ENCODE data around the gene AIFM3. TPM values are rescaled to one million over a fixed set of nuclear protein-coding genes. Genes with fewer than 3 reads are reported as not detected.

Gene AIFM3
- total and polyA plus RNA-seq, 11 donors, result 0.25 to 3.0 (median 0.49) TPM; not detected in 2

DNA sequence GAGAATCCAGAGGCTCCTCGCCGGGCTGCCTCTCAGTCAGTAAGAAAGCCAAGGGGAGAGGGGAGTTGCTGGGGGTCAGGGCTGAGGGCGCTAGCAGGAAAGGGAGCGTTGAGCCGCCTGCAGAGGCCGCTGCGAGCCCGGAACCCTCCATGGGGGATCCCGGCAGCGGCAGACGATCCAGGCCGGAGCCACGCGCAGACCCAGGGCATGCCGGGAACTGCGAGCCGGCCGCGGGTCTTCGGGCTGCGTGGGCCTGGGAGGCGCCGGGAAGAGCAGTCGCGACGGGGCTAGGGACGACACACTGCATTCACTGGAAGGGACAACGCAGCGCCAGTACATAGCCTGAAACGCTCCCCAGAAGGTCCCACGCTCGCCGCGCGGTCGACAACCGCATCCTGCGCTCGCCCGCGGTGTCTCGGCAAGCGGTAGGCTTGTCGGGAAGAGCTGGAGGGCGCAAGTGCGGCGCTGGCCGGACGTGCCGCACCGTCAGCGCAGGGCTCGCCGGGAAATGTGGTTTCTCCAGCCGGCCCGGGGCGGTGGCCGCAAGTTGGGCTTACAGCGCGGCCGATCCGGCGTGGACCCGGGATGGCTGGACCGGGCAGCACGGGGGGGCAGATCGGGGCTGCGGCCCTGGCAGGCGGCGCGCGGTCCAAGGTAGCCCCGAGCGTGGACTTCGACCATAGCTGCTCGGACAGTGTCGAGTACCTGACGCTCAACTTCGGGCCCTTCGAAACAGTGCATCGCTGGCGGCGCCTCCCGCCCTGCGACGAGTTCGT lies 14.9 kb downstream of the AIFM3 start, which contains the start of gene LZTR1:
Gene LZTR1, plus strand, starts transcription at position 511 of the 776 bp plus-strand sequence. Its CDS starts 75 bp downstream, at position 586.
- WGBS, 4 donors, result 0 to 1% (median 1%) methylated on average over 19 to 87 of the region's 87 CpGs
- peak; percentile 87 to 96 (median 95) for ATAC-seq
- peaks cover 7 to 39% (median 25%) of the 10 kb centered on the region in 12 donors for H3K4me1 ChIP-seq
- H3K27ac ChIP-seq, result peak within 1 kb of the TSS; percentile 22 to 96 (median 94)
- peaks cover 0 to 3% (median 0%) of the 10 kb centered on the region in 9 donors for H3K27me3 ChIP-seq
- peaks cover 0 to 13% (median 2%) of the 10 kb centered on the region in 12 donors for H3K9me3 ChIP-seq
- intact Hi-C loops (cut with DNase I), result loop anchor here in 3 of 10 donors (1.0 to 10.0 kb wide), 8 partner anchors 19 to 127 kb away; partner anchors contain the start of genes CRKL (in 1 of the 3), PI4KA (in 1 of the 3) and SNAP29 (in 1 of the 3)
- DNase-seq, result peak; percentile 86 to 91 (median 88)
- TF ChIP-seq, protein P1, sequence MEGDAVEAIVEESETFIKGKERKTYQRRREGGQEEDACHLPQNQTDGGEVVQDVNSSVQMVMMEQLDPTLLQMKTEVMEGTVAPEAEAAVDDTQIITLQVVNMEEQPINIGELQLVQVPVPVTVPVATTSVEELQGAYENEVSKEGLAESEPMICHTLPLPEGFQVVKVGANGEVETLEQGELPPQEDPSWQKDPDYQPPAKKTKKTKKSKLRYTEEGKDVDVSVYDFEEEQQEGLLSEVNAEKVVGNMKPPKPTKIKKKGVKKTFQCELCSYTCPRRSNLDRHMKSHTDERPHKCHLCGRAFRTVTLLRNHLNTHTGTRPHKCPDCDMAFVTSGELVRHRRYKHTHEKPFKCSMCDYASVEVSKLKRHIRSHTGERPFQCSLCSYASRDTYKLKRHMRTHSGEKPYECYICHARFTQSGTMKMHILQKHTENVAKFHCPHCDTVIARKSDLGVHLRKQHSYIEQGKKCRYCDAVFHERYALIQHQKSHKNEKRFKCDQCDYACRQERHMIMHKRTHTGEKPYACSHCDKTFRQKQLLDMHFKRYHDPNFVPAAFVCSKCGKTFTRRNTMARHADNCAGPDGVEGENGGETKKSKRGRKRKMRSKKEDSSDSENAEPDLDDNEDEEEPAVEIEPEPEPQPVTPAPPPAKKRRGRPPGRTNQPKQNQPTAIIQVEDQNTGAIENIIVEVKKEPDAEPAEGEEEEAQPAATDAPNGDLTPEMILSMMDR (IDR thresholded peaks at IDR 0.05), result peak; percentile 38 to 83 (median 60)
- TF ChIP-seq POLR2A (IDR thresholded peaks at IDR 0.05), result peak in 1 of 2 donors; percentile 90
- H3K4me3 ChIP-seq, result peak within 1 kb of the TSS; percentile 65 to 99 (median 88)
- peaks cover 0 to 30% (median 16%) of the 10 kb centered on the region in 9 donors for H3K36me3 ChIP-seq

DNA sequence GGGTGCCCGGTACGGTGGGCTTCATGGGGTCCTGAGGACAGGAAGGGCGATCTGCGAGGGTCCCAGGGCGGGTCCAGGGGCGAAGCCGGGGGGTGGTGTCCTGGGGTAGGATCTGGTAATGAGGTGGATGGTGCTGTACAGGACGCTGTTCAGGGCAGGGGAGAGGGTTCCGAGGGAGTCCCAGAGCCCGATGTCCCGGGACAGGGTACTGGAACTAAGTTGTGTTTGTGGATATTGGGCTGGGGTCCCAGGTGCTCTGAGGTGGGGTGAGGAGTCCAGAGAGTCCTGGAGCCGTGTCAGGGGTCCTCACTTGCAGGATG lies 15.5 kb downstream of the AIFM3 start:
- H3K27me3 ChIP-seq, result peaks cover 0 to 3% (median 0%) of the 10 kb centered on the region in 9 donors
- intact Hi-C loops (cut with DNase I), result loop anchor here in 3 of 10 donors (1.0 to 10.0 kb wide), 7 partner anchors 35 to 128 kb away; partner anchors contain the start of genes CRKL (in 1 of the 3), PI4KA (in 1 of the 3) and SNAP29 (in 1 of the 3)
- peak overlapping the region in 11 of 12 donors; percentile 90 to 96 (median 94) for H3K27ac ChIP-seq
- DNase-seq, result no peak
- 0 to 2% (median 1%) methylated on average over 9 to 12 of the region's 12 CpGs for WGBS, 4 donors
- peaks cover 0 to 36% (median 22%) of the 10 kb centered on the region in 9 donors for H3K36me3 ChIP-seq
- peaks cover 7 to 39% (median 25%) of the 10 kb centered on the region in 12 donors for H3K4me1 ChIP-seq
- peaks cover 0 to 13% (median 2%) of the 10 kb centered on the region in 12 donors for H3K9me3 ChIP-seq
- TF ChIP-seq, protein P1 (IDR thresholded peaks at IDR 0.05), result no peak
- no peak for TF ChIP-seq POLR2A (IDR thresholded peaks at IDR 0.05)
- ATAC-seq, result peak in 2 of 4 donors; percentile 11 to 16
- peak overlapping the region; percentile 65 to 99 (median 88) for H3K4me3 ChIP-seq

DNA sequence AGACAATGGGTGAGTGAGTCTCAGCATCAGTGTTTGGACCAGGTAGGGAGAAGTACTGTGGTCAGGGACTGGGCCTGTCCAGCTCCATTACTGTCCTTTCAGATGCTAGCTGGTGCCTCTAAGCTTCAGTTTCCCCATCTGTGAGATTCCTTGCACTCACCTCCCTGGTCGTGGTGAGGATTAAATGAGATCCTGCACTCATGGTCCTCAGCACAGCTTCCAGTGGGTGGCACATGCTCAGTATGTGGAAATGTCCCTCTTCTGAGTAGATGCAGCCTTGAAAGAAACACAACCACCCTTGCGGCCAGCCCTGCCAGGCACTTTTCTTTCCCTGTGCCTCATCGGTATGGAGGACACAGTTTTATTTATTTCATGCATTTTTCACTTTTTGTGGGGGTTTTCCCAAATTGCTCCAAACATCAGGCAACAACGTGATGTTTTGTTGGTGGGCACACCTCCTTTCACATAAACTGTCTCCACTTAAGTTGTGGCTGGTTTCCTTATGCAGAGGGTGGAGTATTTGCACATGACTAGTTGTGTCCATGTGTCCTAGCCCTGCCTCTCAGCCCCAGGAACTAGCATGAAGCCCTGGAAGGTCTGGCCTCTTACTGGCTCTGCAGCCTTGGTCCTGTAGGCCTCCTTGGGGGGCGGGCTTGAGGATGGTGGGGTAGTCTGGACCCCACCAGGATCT lies 16.2 kb downstream of the AIFM3 start:
- Histone ChIP-seq H3K36me3 (peaks cover 0 to 43% (median 29%) of the 10 kb centered on the region in 9 donors), H3K4me1 (peaks cover 7 to 39% (median 25%) of the 10 kb centered on the region in 12 donors), H3K27ac (peak overlapping the region in 3 of 12 donors; percentile 90 to 95 (median 91)), H3K4me3 (peak overlapping the region; percentile 65 to 99 (median 88)), H3K9me3 (peaks cover 0 to 11% (median 2%) of the 10 kb centered on the region in 12 donors), H3K27me3 (peaks cover 0 to 3% (median 0%) of the 10 kb centered on the region in 9 donors)
- DNase-seq (no peak), ATAC-seq (no peak)
- 78 to 90% (median 86%) methylated on average over 5 of the region's 5 CpGs for WGBS, 4 donors
- no peak for TF ChIP-seq POLR2A (IDR thresholded peaks at IDR 0.05)
- TF ChIP-seq, protein P1 (IDR thresholded peaks at IDR 0.05), result no peak
- intact Hi-C loops (cut with DNase I), result loop anchor here in 3 of 10 donors (5.0 to 10.0 kb wide), 6 partner anchors 36 to 128 kb away; partner anchors contain the start of genes CRKL (in 1 of the 3), PI4KA (in 1 of the 3) and SNAP29 (in 1 of the 3)
